Activated CD8-positive, alpha-beta memory T cell treated with anti-CD3 and anti-CD28 coated beads, Interleukin-2, amount 10 ng/mL, durations not matched to agents 7 days and 5 days (primary cell): ENCODE results near the gene SRSF1. TPM values are rescaled to one million over a fixed set of nuclear protein-coding genes. Genes with fewer than 3 reads are reported as not detected.

Source experiments
- ATAC-seq: fragments of 150-1000 bp; cut with Tn5 transposase; one replicate; pipeline ENCODE4 v1.10.0; 2021; ENCODE audit warnings: moderate library complexity
- CTCF ChIA-PET: fragments of 350-600 bp; sonication (Branson Sonifier 250); formaldehyde crosslinking; loops from one replicate; lab custom pipeline; 2021; ENCODE audit warnings: antibody characterized with exemption; lab: Charles Lee
- DNase-seq: peaks from one replicate; pipeline ENCODE4 v3.0.0-alpha.2; 2020
- H3K27ac Mint-ChIP-seq: one replicate; pipeline ENCODE4 v1.8.0; 2021; ENCODE audit warnings: mild to moderate bottlenecking, mixed read lengths
- H3K27me3 Mint-ChIP-seq: one replicate; pipeline ENCODE4 v1.8.0; 2021; ENCODE audit warnings: mixed read lengths
- H3K36me3 Mint-ChIP-seq: one replicate; pipeline ENCODE4 v1.8.0; 2021; ENCODE audit warnings: mild to moderate bottlenecking, mixed read lengths
- H3K4me1 Mint-ChIP-seq: one replicate; pipeline ENCODE4 v1.8.0; 2021; ENCODE audit warnings: mixed read lengths
- H3K4me3 Mint-ChIP-seq: one replicate; pipeline ENCODE4 v1.8.0; 2021; ENCODE audit warnings: mild to moderate bottlenecking, moderate library complexity, mixed read lengths
- H3K9me3 Mint-ChIP-seq: one replicate; pipeline ENCODE4 v1.8.0; 2022; ENCODE audit warnings: low read depth, mixed read lengths
- total RNA-seq, 2 experiments: library from RNA; stranded (reverse); gene quantifications; one replicate each; pipeline ENCODE4 v1.2.3, GENCODE V29; 2021

SRSF1 gene
- total RNA-seq, 2 experiments from 2014 or later: 365 to 418 TPM

- CTCF ChIA-PET: interaction anchor here (1.3 kb wide), 1 partner anchor 16 kb away, joined by 3 read pairs; no protein-coding TSS in a partner anchor
Measured at GRCh38 chr17:58043221-58044181, 36.5 kb upstream of the SRSF1 start.

GRCh38 chr17:58041161-58041560 lies 34.1 kb upstream of the SRSF1 start:
- Mint-ChIP-seq H3K36me3 (no peaks in the 10 kb centered on the region), H3K9me3 (no peaks in the 10 kb centered on the region), H3K27ac (no peak overlapping the region), H3K4me3 (no peak overlapping the region), H3K4me1 (no peaks in the 10 kb centered on the region), H3K27me3 (peaks cover 71% of the 10 kb centered on the region)
- DNase-seq (no peak), ATAC-seq (no peak)
- CTCF ChIA-PET: no interaction called here

More at GRCh38 chr17:58043221-58044181, 36.5 kb upstream of the SRSF1 start:
- DNase-seq: no peak
- Mint-ChIP-seq H3K27me3 (peaks cover 66% of the 10 kb centered on the region), H3K27ac (no peak overlapping the region), H3K4me3 (no peak overlapping the region), H3K4me1 (no peaks in the 10 kb centered on the region), H3K36me3 (no peaks in the 10 kb centered on the region), H3K9me3 (no peaks in the 10 kb centered on the region)
- ATAC-seq: no peak

GRCh38 chr17:58040386-58040785 lies 33.3 kb upstream of the SRSF1 start:
- Mint-ChIP-seq H3K36me3 (no peaks in the 10 kb centered on the region), H3K27me3 (peaks cover 68% of the 10 kb centered on the region), H3K4me1 (no peaks in the 10 kb centered on the region), H3K27ac (no peak overlapping the region), H3K4me3 (no peak overlapping the region), H3K9me3 (no peaks in the 10 kb centered on the region)
- no peak for DNase-seq
- CTCF ChIA-PET: no interaction called here
- ATAC-seq: no peak

- peaks cover 70% of the 10 kb centered on the region for H3K27me3 Mint-ChIP-seq
- no peak overlapping the region for H3K27ac Mint-ChIP-seq
- no peak for DNase-seq
- H3K36me3 Mint-ChIP-seq: no peaks in the 10 kb centered on the region
- H3K4me3 Mint-ChIP-seq: no peak overlapping the region
- no peaks in the 10 kb centered on the region for H3K4me1 Mint-ChIP-seq
- no peaks in the 10 kb centered on the region for H3K9me3 Mint-ChIP-seq
- ATAC-seq: no peak
- CTCF ChIA-PET: no interaction called here
Measured at GRCh38 chr17:58039975-58040374, 32.9 kb upstream of the SRSF1 start.

- H3K27ac Mint-ChIP-seq: no peak overlapping the region
- H3K4me1 Mint-ChIP-seq: no peaks in the 10 kb centered on the region
- H3K27me3 Mint-ChIP-seq: peaks cover 35% of the 10 kb centered on the region
- DNase-seq (no peak), ATAC-seq (no peak)
- H3K36me3 Mint-ChIP-seq: peaks cover 1% of the 10 kb centered on the region
- no peak overlapping the region for H3K4me3 Mint-ChIP-seq
- CTCF ChIA-PET: no interaction called here
- no peaks in the 10 kb centered on the region for H3K9me3 Mint-ChIP-seq
Measured at GRCh38 chr17:58032691-58033415, 25.8 kb upstream of the SRSF1 start.

- ATAC-seq: no peak
- no peak overlapping the region for H3K4me3 Mint-ChIP-seq
- no peaks in the 10 kb centered on the region for H3K9me3 Mint-ChIP-seq
- peaks cover 1% of the 10 kb centered on the region for H3K36me3 Mint-ChIP-seq
- no peaks in the 10 kb centered on the region for H3K4me1 Mint-ChIP-seq
- peaks cover 49% of the 10 kb centered on the region for H3K27me3 Mint-ChIP-seq
- no peak overlapping the region for H3K27ac Mint-ChIP-seq
- CTCF ChIA-PET: no interaction called here
- no peak for DNase-seq
Measured at GRCh38 chr17:58028578-58028977, 21.5 kb upstream of the SRSF1 start.

- H3K36me3 Mint-ChIP-seq: no peaks in the 10 kb centered on the region
- no peaks in the 10 kb centered on the region for H3K4me1 Mint-ChIP-seq
- no peak overlapping the region for H3K4me3 Mint-ChIP-seq
- ATAC-seq (no peak), DNase-seq (no peak)
- H3K27ac Mint-ChIP-seq: no peak overlapping the region
- no peaks in the 10 kb centered on the region for H3K9me3 Mint-ChIP-seq
- CTCF ChIA-PET: no interaction called here
- peaks cover 21% of the 10 kb centered on the region for H3K27me3 Mint-ChIP-seq
Measured at GRCh38 chr17:58020401-58020800, 13.4 kb upstream of the SRSF1 start.

GRCh38 chr17:58019521-58019920 lies 12.5 kb upstream of the SRSF1 start:
- H3K4me1 Mint-ChIP-seq: no peaks in the 10 kb centered on the region
- ATAC-seq: no peak
- H3K36me3 Mint-ChIP-seq: no peaks in the 10 kb centered on the region
- H3K27ac Mint-ChIP-seq: no peak overlapping the region
- no peaks in the 10 kb centered on the region for H3K9me3 Mint-ChIP-seq
- no peak for DNase-seq
- CTCF ChIA-PET: no interaction called here
- peaks cover 15% of the 10 kb centered on the region for H3K27me3 Mint-ChIP-seq
- no peak overlapping the region for H3K4me3 Mint-ChIP-seq

GRCh38 chr17:58019039-58019438 lies 12.0 kb upstream of the SRSF1 start:
- Mint-ChIP-seq H3K4me1 (no peaks in the 10 kb centered on the region), H3K36me3 (no peaks in the 10 kb centered on the region), H3K4me3 (no peak overlapping the region), H3K27me3 (peaks cover 12% of the 10 kb centered on the region), H3K9me3 (no peaks in the 10 kb centered on the region), H3K27ac (no peak overlapping the region)
- CTCF ChIA-PET: no interaction called here
- ATAC-seq (no peak), DNase-seq (no peak)

- no peak for DNase-seq
- H3K27me3 Mint-ChIP-seq: no peaks in the 10 kb centered on the region
- no peaks in the 10 kb centered on the region for H3K9me3 Mint-ChIP-seq
- H3K36me3 Mint-ChIP-seq: peaks cover 24% of the 10 kb centered on the region
- H3K4me1 Mint-ChIP-seq: peaks cover 13% of the 10 kb centered on the region
- no peak for ATAC-seq
- no peak overlapping the region for H3K27ac Mint-ChIP-seq
- CTCF ChIA-PET: interaction anchor here (1.5 kb wide), 1 partner anchor 11 kb away, joined by 6 read pairs; no protein-coding TSS in a partner anchor
- H3K4me3 Mint-ChIP-seq: no peak overlapping the region
Measured at GRCh38 chr17:58010067-58010799, 3.2 kb upstream of the SRSF1 start.

- Mint-ChIP-seq H3K9me3 (no peaks in the 10 kb centered on the region), H3K4me1 (peaks cover 34% of the 10 kb centered on the region), H3K27me3 (no peaks in the 10 kb centered on the region), H3K4me3 (peak overlapping the region; percentile 100), H3K36me3 (peaks cover 43% of the 10 kb centered on the region), H3K27ac (peak overlapping the region; percentile 100)
- DNase-seq (peak; percentile 45), ATAC-seq (peak; percentile 24)
- CTCF ChIA-PET: interaction anchor here (0.8 to 2.7 kb wide), 10 partner anchors 9 to 336 kb away, joined by 3 to 11 read pairs (median 5); partner anchors contain the start of gene MRPS23
Measured at GRCh38 chr17:58007781-58008706, 998 bp upstream of the SRSF1 start.

- CTCF ChIA-PET: interaction anchor here (0.9 to 2.7 kb wide), 7 partner anchors 9 to 338 kb away, joined by 3 to 11 read pairs (median 5); no protein-coding TSS in a partner anchor
- Mint-ChIP-seq H3K4me1 (peaks cover 46% of the 10 kb centered on the region), H3K9me3 (no peaks in the 10 kb centered on the region), H3K27ac (peak overlapping the region; percentile 100), H3K4me3 (peak overlapping the region; percentile 100), H3K36me3 (peaks cover 55% of the 10 kb centered on the region), H3K27me3 (no peaks in the 10 kb centered on the region)
- ATAC-seq (peak; percentile 8), DNase-seq (peak; percentile 73)
Measured at GRCh38 chr17:58006560-58006923, 504 bp downstream of the SRSF1 start.
